GM12878 (cell line): ENCODE measurements around the gene BACE1-AS. TPM values are rescaled to one million over a fixed set of nuclear protein-coding genes. Genes with fewer than 3 reads are reported as not detected.

Experiments used
- ATAC-seq: fragments of 200-7000 bp; cut with Tn5 transposase; 3 replicates; pipeline ENCODE4 v1.9.1; 2020; ENCODE audit warnings: mild to moderate bottlenecking, moderate library complexity
- BruUV-seq: library from RNA; stranded (reverse); fragments of 400-500 nt; replicated peaks from 2 replicates; lab custom pipeline; 2021; lab: Mats Ljungman, UMichigan
- CTCF ChIA-PET: fragments of 300-600 bp; sonication (Branson Sonifier 250); formaldehyde crosslinking; extraction: SDS; loops from one replicate; lab custom pipeline; 2021; ENCODE audit warnings: inconsistent platforms; lab: Yijun Ruan, JAX
- POLR2A ChIA-PET: fragments of 350-600 bp; formaldehyde crosslinking; extraction: SDS; loops from one replicate; lab custom pipeline; 2021; ENCODE audit warnings: inconsistent platforms; lab: Charles Lee
- RAD21 ChIA-PET: fragments of 300-600 bp; sonication (Branson Sonifier 250); formaldehyde crosslinking; loops from one replicate; lab custom pipeline; 2023; ENCODE audit warnings: antibody characterized with exemption; ENCODE audit not compliant: unreplicated experiment; lab: Charles Lee
- SMC1A ChIA-PET: fragments of 300-600 bp; sonication (Branson Sonifier 250); formaldehyde crosslinking; loops from one replicate; lab custom pipeline; 2023; ENCODE audit not compliant: unreplicated experiment, uncharacterized antibody; lab: Charles Lee
- DNase-seq: peaks from one replicate; pipeline ENCODE4 v3.0.0-alpha.2; 2011; ENCODE audit warnings: low read depth, low spot score
- FAIRE-seq: peaks from 3 replicates; lab custom pipeline; 2011; peaks lifted over from hg19 to GRCh38; lab: Jason Lieb, UNC
- H2AFZ ChIP-seq: 2 replicates; pipeline ENCODE4 v1.6.0; 2011; ENCODE audit warnings: low read depth, low read length, control low read depth; ENCODE audit not compliant: control insufficient read depth
- H3K27ac ChIP-seq: 2 replicates; pipeline ENCODE4 v1.5.1; 2011; ENCODE audit warnings: control low read depth; ENCODE audit not compliant: control insufficient read depth, insufficient read depth
- H3K27me3 ChIP-seq, 2 experiments: replicated peaks in 1 of 2; 2 replicates each; pipeline versions ENCODE4 v1.6.0 to v1.6.1; 2011; ENCODE audit warnings: low read length in 1 of 2; ENCODE audit not compliant: control insufficient read depth in 2 of 2, insufficient read depth in 2 of 2
- H3K36me3 ChIP-seq, 2 experiments: 2 replicates each; pipeline ENCODE4 v1.5.1; 2011; ENCODE audit warnings: low read length in 1 of 2; ENCODE audit not compliant: control insufficient read depth in 2 of 2, insufficient read depth in 2 of 2
- H3K4me1 ChIP-seq: 2 replicates; pipeline ENCODE4 v1.6.1; 2011; ENCODE audit warnings: mild to moderate bottlenecking, low read length, moderate library complexity, mixed read lengths; ENCODE audit not compliant: control insufficient read depth, insufficient read depth
- H3K4me2 ChIP-seq: 2 replicates; pipeline ENCODE4 v1.6.0; 2011; ENCODE audit warnings: control low read depth; ENCODE audit not compliant: control insufficient read depth, insufficient read depth
- H3K4me3 ChIP-seq: fragments of 200-600 bp; sonication (generic); 2 replicates; pipeline ENCODE4 v1.5.1; 2016
- H3K79me2 ChIP-seq: 2 replicates; pipeline ENCODE4 v1.6.0; 2011; ENCODE audit warnings: low read length; ENCODE audit not compliant: control insufficient read depth, insufficient read depth
- H3K9ac ChIP-seq: 2 replicates; pipeline ENCODE4 v1.8.0; 2011; ENCODE audit warnings: low read length, control low read depth, mixed read lengths; ENCODE audit not compliant: control insufficient read depth, insufficient read depth
- H3K9me3 ChIP-seq: replicated peaks from 3 replicates; pipeline ENCODE4 v1.5.1; 2011; ENCODE audit warnings: mild to moderate bottlenecking, low read length; ENCODE audit not compliant: control insufficient read depth, insufficient read depth
- H4K20me1 ChIP-seq: 2 replicates; pipeline ENCODE4 v1.6.0; 2011; ENCODE audit not compliant: control insufficient read depth, insufficient read depth
- E2F8 ChIP-seq: fragments of 450-650 bp; IDR thresholded peaks from 2 replicates; pipeline ENCODE4 v1.6.1; 2018; ENCODE audit warnings: mild to moderate bottlenecking, low read depth, moderate library complexity; ENCODE audit not compliant: partially characterized antibody
- EGR1 ChIP-seq, 2 experiments: IDR thresholded peaks; 1 replicate in 1 of 2; 2 replicates in 1 of 2; pipeline ENCODE4 v1.6.1; 2011 to 2012; ENCODE audit warnings: low read depth in 2 of 2, low read length in 2 of 2, borderline replicate concordance in 1 of 2, mild to moderate bottlenecking in 1 of 2, moderate library complexity in 1 of 2
- JUND ChIP-seq: IDR thresholded peaks from 2 replicates; pipeline ENCODE4 v1.6.1; 2012; ENCODE audit warnings: low read depth, mild to moderate bottlenecking, low read length, improper control_type of control experiment, moderate library complexity
- MYC ChIP-seq: IDR thresholded peaks from 2 replicates; pipeline ENCODE4 v1.6.1; 2011; ENCODE audit warnings: mild to moderate bottlenecking, low read length, moderate library complexity, inconsistent platforms; ENCODE audit not compliant: insufficient read depth, insufficient replicate concordance, insufficient read length, severe bottlenecking
- PBX3 ChIP-seq: IDR thresholded peaks from 2 replicates; pipeline ENCODE4 v1.6.1; 2011; ENCODE audit warnings: mild to moderate bottlenecking, low read depth, low read length, moderate library complexity; ENCODE audit not compliant: insufficient replicate concordance
- RB1 ChIP-seq: fragments of 450-650 bp; formaldehyde crosslinking; IDR thresholded peaks from 2 replicates; pipeline ENCODE4 v1.6.1; 2017; ENCODE audit warnings: mild to moderate bottlenecking, borderline replicate concordance
- SUZ12 ChIP-seq: fragments of 200-600 bp; sonication (generic); IDR thresholded peaks from one replicate; pipeline ENCODE4 v1.6.1; 2018; ENCODE audit warnings: antibody characterized with exemption, mild to moderate bottlenecking; ENCODE audit not compliant: unreplicated experiment
- TAF1 ChIP-seq: IDR thresholded peaks from 2 replicates; pipeline ENCODE4 v1.6.1; 2011; ENCODE audit warnings: mild to moderate bottlenecking, low read depth, low read length, borderline replicate concordance
- TARDBP ChIP-seq: IDR thresholded peaks from 2 replicates; pipeline ENCODE4 v1.6.1; 2016; ENCODE audit warnings: borderline replicate concordance
- TBL1XR1 ChIP-seq: IDR thresholded peaks from 2 replicates; pipeline ENCODE4 v1.6.1; 2012; ENCODE audit warnings: low read depth, low read length, improper control_type of control experiment
- USF1 ChIP-seq: IDR thresholded peaks from 2 replicates; pipeline ENCODE4 v1.6.1; 2011; ENCODE audit warnings: borderline replicate concordance, low read depth, mild to moderate bottlenecking, moderate library complexity, mixed read lengths, low read length; ENCODE audit not compliant: insufficient read depth; ENCODE audit errors: extremely low read length
- WGBS: methylation state at CpG from one replicate; pipeline ENCODE4 v1.1.6; 2016; ENCODE audit warnings: low lambda C conversion rate; ENCODE audit not compliant: insufficient replicate concordance, insufficient coverage; ENCODE audit errors: missing lambda C conversion rate; 5-methylcytosine and 5-hydroxymethylcytosine counted together
- in situ Hi-C: fragments of 300-500 bp; cut with MboI; formaldehyde crosslinking; loops from 9 replicates; pipeline ENCODE4 v1.14.3; 2018; ENCODE audit warnings: mixed read lengths
- intact Hi-C: fragments of 100-400 bp; cut with micrococcal nuclease; formaldehyde crosslinking; loops from one replicate; pipeline ENCODE4 v1.14.2; 2022; ENCODE audit not compliant: unreplicated experiment
- polyA plus RNA-seq, 11 experiments: library from polyadenylated mRNA; depleted of rRNA in 4 of 11; unstranded in 6 of 11; stranded (reverse) in 5 of 11; fragments of >200 nt; fragmentation: Nextera tagmentation in 4 of 11; fragmentation: Illumina TruSeq in 1 of 11; extraction: Ambion mirVana in 4 of 11; extraction: Trizol in 1 of 11; gene quantifications; 1 replicate in 1 of 11; 2 replicates in 10 of 11; pipeline versions ENCODE4 v1.2.1 to v1.2.3, GENCODE V29; 2011 to 2016; ENCODE audit warnings: inconsistent platforms in 2 of 11, missing spikeins in 2 of 11, low read depth in 1 of 11
- total RNA-seq, 4 experiments: library from RNA; depleted of rRNA in 3 of 4; stranded (reverse); fragments of >200 nt in 3 of 4; fragmentation: Illumina TruSeq in 1 of 4; extraction: Trizol in 1 of 4; gene quantifications; 2 replicates each; pipeline versions ENCODE4 v1.2.1 to v1.2.3, GENCODE V29; 2013 to 2021

BACE1-AS gene
- total and polyA plus RNA-seq, 10 of the 15 experiments (the other 5 are each of a cell fraction or from before 2014, with no cell fraction given), result 2.0 to 6.7 (median 3.9) TPM

- DNase-seq (no peak), ATAC-seq (peak; percentile 76), FAIRE-seq (no peak)
- WGBS, result 4% methylated on average over 39 of the region's 62 CpGs
- H3K4me3 ChIP-seq, result peak overlapping the region; percentile 57; the same call in 1 of the 2 replicates
- in situ Hi-C loops, result no loop called here
- H3K36me3 ChIP-seq, result no peaks in the 10 kb centered on the region; a peak in 1 of 4 replicates
- ChIA-PET POLR2A (interaction anchor here (0.6 kb wide), 1 partner anchor 99 kb away, joined by 4 read pairs; no protein-coding TSS in a partner anchor), RAD21 (interaction anchor here (1.3 kb wide), 1 partner anchor 84 kb away, joined by 3 read pairs; the partner anchor contains the start of gene PCSK7), SMC1A (no interaction called here), CTCF (interaction anchor here (1.3 kb wide), 1 partner anchor 111 kb away, joined by 3 read pairs; no protein-coding TSS in a partner anchor)
- H2AFZ ChIP-seq, result peak overlapping the region; percentile 44
- peaks cover 10 to 22% of the 10 kb centered on the region in 2 experiments for H3K27me3 ChIP-seq
- peaks cover 3% of the 10 kb centered on the region for H3K4me1 ChIP-seq
- H3K27ac ChIP-seq, result no peak overlapping the region
- intact Hi-C loops, result no loop called here
- H3K9ac ChIP-seq, result no peak overlapping the region
- no peaks in the 10 kb centered on the region for H4K20me1 ChIP-seq
- BruUV-seq, result no TSS peak
- no peak for TF ChIP-seq PBX3
- peak; percentile 51 for TF ChIP-seq USF1
- TF ChIP-seq TAF1, result no peak
- TF ChIP-seq TBL1XR1, result no peak
- no peak for TF ChIP-seq E2F8
- TF ChIP-seq TARDBP, result no peak
- TF ChIP-seq JUND, result no peak
- TF ChIP-seq RB1, result no peak
- TF ChIP-seq MYC, result no peak
- no peak for TF ChIP-seq EGR1 (IDR thresholded peaks at IDR 0.05; ENCODE audit: borderline replicate concordance in 1 of 2, low read depth in 2 of 2, low read length in 2 of 2)
- TF ChIP-seq SUZ12, result peak; percentile 64
- peak overlapping the region; percentile 36 for H3K4me2 ChIP-seq
- no peaks in the 10 kb centered on the region for H3K9me3 ChIP-seq
- H3K79me2 ChIP-seq, result no peaks in the 10 kb centered on the region
Observed at GRCh38 chr11:117315285-117316196, 24.4 kb downstream of the BACE1-AS start.
